ENCODE results near the gene SMAD2. TPM values are rescaled to one million over a fixed set of nuclear protein-coding genes. Genes with fewer than 3 reads are reported as not detected.

The SMAD2 gene
- total RNA-seq, 3 donors from 2014 or later, result 35.1 to 101 (median 73.6) TPM

- H3K9me3 ChIP-seq, result no peaks in the 10 kb centered on the region
- TF ChIP-seq POLR2A (IDR thresholded peaks at IDR 0.05) (no peak), CTCF (IDR thresholded peaks at IDR 0.05) (no peak), POLR2AphosphoS5 (IDR thresholded peaks at IDR 0.05) (no peak)
- intact Hi-C loops (cut with DNase I; ENCODE audit: low total_unique reads), result no loop called here
- no peak overlapping the region for H3K4me3 ChIP-seq
- H3K36me3 ChIP-seq, result no peaks in the 10 kb centered on the region
- no peak for DNase-seq (ENCODE audit: low spot score in 2 of 2)
- H3K27ac ChIP-seq, result no peak overlapping the region
- H3K4me1 ChIP-seq, result no peaks in the 10 kb centered on the region
- no peaks in the 10 kb centered on the region for H3K27me3 ChIP-seq
These were observed 61.7 kb downstream of the SMAD2 start for GRCh38 chr18:47868744-47869143.

DNA sequence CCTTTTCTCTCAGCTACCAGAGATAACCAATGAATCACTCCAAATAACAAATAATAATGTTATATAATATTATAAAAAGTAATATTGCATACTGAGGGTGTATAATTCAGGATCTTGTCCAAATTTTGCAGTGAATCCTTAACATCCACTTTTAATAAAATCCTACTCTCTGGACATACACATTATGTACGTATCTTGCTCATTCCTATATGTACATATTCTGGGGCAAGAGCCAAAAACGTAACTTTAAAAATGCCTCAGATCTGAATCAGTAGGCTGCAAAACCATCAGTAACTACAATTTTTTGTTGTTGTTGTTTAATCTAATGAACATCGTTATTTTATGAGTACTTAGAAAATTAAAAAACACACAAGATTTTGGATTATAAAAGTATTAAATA is 65.3 kb downstream of the SMAD2 start:
- no peaks in the 10 kb centered on the region for H3K27me3 ChIP-seq
- intact Hi-C loops (cut with DNase I; ENCODE audit: low total_unique reads), result no loop called here
- H3K27ac ChIP-seq, result no peak overlapping the region
- H3K4me1 ChIP-seq, result no peaks in the 10 kb centered on the region
- DNase-seq (ENCODE audit: low spot score in 2 of 2), result no peak
- TF ChIP-seq CTCF (IDR thresholded peaks at IDR 0.05) (no peak), POLR2AphosphoS5 (IDR thresholded peaks at IDR 0.05) (no peak), POLR2A (IDR thresholded peaks at IDR 0.05) (no peak)
- no peak overlapping the region for H3K4me3 ChIP-seq
- H3K9me3 ChIP-seq, result no peaks in the 10 kb centered on the region
- H3K36me3 ChIP-seq, result no peaks in the 10 kb centered on the region

DNA sequence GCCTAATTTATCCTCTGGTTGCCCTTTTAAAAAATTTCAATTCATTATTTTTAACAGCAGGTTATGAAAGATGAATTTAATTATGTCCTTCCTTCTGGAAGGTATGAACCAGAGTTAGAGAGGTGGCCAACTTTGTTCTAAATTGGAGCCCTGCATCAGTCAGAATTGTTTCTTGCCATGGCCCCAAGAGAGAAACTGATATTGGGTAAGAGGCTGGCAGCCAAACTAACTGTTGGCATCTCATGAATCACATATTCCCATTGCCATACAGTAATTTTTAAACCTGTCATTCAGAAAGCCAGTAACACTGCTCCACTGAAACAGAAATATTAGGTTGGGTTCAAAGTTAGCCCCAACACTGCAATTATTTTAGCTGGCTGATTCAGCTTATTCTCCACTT is 67.4 kb downstream of the SMAD2 start:
- Histone ChIP-seq H3K36me3 (no peaks in the 10 kb centered on the region), H3K9me3 (peaks cover 0 to 11% of the 10 kb centered on the region in 2 donors), H3K4me3 (no peak overlapping the region), H3K27me3 (no peaks in the 10 kb centered on the region), H3K27ac (no peak overlapping the region), H3K4me1 (no peaks in the 10 kb centered on the region)
- no peak for TF ChIP-seq CTCF (IDR thresholded peaks at IDR 0.05)
- TF ChIP-seq POLR2AphosphoS5 (IDR thresholded peaks at IDR 0.05), result no peak
- TF ChIP-seq POLR2A (IDR thresholded peaks at IDR 0.05), result no peak
- DNase-seq (ENCODE audit: low spot score in 2 of 2), result peak in 1 of 2 donors; percentile 34
- intact Hi-C loops (cut with DNase I; ENCODE audit: low total_unique reads), result no loop called here

- Histone ChIP-seq H3K9me3 (peaks cover 20 to 45% of the 10 kb centered on the region in 2 donors), H3K36me3 (peaks cover 4% of the 10 kb centered on the region), H3K27me3 (no peaks in the 10 kb centered on the region), H3K4me1 (no peaks in the 10 kb centered on the region), H3K4me3 (no peak overlapping the region), H3K27ac (no peak overlapping the region)
- intact Hi-C loops (cut with DNase I; ENCODE audit: low total_unique reads), result no loop called here
- no peak for DNase-seq (ENCODE audit: low spot score in 2 of 2)
- no peak for TF ChIP-seq POLR2AphosphoS5 (IDR thresholded peaks at IDR 0.05)
- no peak for TF ChIP-seq POLR2A (IDR thresholded peaks at IDR 0.05)
- no peak for TF ChIP-seq CTCF (IDR thresholded peaks at IDR 0.05)
These were observed 71.9 kb downstream of the SMAD2 start for GRCh38 chr18:47858607-47859006.

- peaks cover 5% of the 10 kb centered on the region for H3K36me3 ChIP-seq
- H3K9me3 ChIP-seq, result no peaks in the 10 kb centered on the region
- no peak for DNase-seq (ENCODE audit: low spot score in 2 of 2)
- TF ChIP-seq CTCF (IDR thresholded peaks at IDR 0.05), result no peak
- no peak overlapping the region for H3K27ac ChIP-seq
- H3K4me1 ChIP-seq, result no peaks in the 10 kb centered on the region
- no peaks in the 10 kb centered on the region for H3K27me3 ChIP-seq
- H3K4me3 ChIP-seq, result no peak overlapping the region
- intact Hi-C loops (cut with DNase I; ENCODE audit: low total_unique reads), result no loop called here
These were observed 82.8 kb downstream of the SMAD2 start for GRCh38 chr18:47847635-47848034.
